HG02571 (cell line): ENCODE results near the gene MRO.
"Not testable (repeated sequence)": the region's sequence is repeated elsewhere in the genome, so short reads cannot be mapped to it uniquely, and the experiment has no call there.

Source experiments
- ATAC-seq: cut with Tn5 transposase; IDR thresholded peaks from one replicate; pipeline ENCODE4 v1.9.1; 2021; ENCODE audit warnings: mild to moderate bottlenecking, moderate library complexity; ENCODE audit not compliant: unreplicated experiment

The MRO gene

GRCh38 chr18:50793641-50794565 is 25.9 kb downstream of the MRO start:
- ATAC-seq, result no peak

- ATAC-seq, result no peak
Observed at GRCh38 chr18:50792885-50793284, 26.9 kb downstream of the MRO start.

DNA sequence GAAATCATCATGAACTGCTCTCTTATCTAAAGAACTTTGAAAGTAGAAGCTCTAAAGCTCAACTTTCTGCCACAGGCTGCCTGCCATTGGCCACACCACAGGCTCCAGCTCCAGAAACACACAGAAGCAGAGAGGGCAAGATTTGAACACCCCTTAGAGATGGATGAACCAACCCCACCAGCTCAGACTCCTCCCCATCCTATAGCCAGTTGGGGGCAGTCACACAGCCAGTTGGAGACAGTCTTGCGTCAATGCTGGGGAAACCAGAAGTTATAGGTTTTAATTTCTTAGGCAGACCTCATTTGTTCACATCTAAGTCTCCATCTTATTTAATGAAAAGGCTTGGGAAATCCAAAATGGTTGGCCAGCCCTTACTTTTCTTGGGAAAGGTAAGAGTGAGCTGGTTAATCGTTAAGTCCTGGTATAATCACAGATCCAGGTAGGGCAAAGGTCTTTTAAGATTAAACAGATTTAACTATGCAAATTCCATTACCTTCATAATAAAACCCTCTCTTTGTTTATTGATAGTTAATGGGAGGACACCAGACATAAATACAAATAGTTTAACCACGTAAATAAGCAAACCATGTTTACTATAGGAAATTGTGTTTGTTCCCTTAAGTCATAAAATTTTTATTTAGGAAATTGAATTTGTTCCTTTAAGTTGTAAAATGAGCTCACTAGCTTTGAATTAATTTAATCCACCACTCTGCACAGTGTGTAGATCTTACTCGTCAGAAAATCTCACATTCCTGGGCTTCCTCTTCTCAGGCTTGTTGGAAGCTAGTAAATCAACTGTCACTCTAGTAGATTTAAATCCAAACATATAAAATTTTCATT is 28.0 kb downstream of the MRO start:
- ATAC-seq, result no peak

GRCh38 chr18:50790948-50791347 is 28.9 kb downstream of the MRO start:
- no peak for ATAC-seq

DNA sequence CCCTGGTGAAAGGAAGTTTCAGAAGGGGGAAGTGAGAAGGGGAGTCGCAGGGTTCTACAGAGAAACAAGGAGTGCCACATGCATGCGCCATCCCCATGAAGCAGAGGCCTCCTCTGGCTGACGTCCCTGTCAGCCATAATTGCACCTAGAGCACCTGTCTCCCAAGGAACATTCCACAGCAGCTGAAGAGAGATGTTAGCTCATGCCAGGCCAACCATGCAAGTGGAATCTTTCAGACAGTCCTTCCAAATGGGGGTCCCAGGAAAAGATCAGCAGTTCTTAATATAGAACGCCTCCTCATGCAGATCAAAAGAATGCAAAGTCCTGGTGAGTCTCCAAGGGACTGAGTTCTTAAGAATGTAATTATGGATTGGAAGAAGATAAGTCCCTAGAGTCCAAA is 29.6 kb downstream of the MRO start:
- no peak for ATAC-seq

DNA sequence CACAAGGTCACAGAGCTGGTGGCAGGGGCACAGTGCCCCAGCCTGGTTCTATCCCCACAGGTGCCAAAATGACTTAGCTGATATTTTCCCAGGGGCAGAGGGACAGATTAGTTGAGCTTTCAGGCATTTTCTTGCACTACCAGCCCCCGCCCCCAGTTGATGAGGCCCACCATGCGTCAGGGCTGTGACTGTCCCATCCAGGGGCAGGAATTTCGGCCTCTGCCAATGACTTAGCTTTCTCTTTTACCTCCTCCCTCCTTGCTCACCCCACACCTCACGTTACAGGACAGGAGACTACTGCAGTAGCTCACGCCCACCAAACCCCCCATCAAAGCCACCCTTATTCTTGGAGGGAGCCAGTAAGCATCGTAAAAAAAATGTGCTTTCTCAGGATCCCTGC is 31.5 kb downstream of the MRO start:
- ATAC-seq, result no peak

- no peak for ATAC-seq
Observed at GRCh38 chr18:50786864-50787263, 33.0 kb downstream of the MRO start.

GRCh38 chr18:50783553-50783952 is 36.3 kb downstream of the MRO start:
- no peak for ATAC-seq

DNA sequence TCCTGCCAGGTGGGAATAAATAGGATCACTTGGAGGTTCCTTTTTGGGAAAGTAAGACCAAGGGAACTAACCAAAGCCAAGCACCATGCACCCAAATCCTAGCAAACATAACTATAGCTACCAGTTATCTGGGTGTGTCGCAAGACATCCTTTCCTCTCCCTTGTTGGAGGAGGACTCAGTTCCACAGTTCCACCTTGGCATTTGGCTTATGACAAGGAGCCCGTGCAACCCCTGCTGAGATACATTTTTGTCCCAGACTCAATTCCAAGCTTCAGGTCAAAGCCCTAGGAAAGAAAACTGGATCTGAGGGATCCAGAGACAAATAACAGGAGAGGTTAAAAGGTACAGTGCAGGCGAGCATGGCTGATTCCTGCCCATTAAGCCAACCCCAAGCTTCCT is 40.8 kb downstream of the MRO start:
- not testable (repeated sequence) for ATAC-seq

DNA sequence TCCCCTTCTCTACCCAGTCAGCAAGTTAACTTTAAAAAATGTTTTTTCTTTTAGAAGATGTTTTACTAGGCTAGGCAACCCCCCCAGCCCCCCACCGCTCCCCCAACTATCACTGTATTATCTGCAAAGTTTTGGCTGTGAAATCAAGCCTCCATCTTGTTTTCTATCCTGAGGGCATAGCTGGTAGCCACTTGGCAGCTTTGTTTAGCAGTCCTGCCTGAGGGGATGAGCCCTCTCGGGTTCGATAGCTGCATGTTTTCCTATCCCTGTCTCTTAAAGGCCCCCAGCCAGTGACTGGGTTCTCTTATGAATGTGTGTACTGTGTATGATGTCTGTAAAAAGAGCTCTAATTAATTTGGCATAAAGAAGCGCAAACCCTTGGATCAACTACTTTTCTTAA is 43.4 kb downstream of the MRO start:
- ATAC-seq, result no peak

DNA sequence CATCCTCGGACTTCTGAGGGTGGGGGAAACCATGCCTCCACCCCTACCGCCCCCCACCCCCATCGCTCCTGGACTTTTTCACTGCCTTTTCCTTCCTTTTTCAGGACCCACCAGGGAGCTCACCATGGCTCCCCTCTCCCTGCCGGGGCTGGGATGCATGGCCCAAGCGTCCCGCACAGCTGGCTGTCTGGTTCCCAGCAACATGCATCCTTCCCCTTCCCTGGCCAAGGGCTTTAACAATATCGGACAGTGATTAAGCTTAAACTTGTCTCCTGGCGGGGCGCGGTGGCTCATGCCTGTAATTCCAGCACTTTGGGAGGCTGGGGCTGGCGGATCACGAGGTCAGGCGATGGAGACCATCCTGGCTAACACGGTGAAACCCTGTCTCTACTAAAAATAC is 44.1 kb downstream of the MRO start:
- ATAC-seq, result no peak

DNA sequence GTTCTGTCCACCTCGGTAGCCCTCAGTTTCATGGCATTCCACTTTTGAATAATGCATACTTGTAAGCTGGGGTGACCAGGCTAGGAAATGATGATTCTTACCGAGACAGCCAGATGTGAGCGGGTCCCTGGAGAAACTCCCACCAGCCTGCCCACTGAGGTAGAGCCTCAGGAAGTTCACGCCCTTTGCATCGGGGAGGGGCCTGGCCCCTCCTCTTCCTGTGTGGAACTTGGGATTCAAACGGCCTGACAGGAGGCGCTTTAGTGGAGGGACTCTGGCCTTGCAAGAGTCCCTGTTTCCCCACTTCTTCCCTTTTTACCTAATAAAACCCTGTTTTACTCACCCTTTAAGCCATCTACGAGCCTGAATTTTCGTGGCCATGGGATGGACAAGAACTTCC is 44.6 kb downstream of the MRO start:
- ATAC-seq, result no peak

GRCh38 chr18:50769463-50769862 is 50.4 kb downstream of the MRO start:
- no peak for ATAC-seq

DNA sequence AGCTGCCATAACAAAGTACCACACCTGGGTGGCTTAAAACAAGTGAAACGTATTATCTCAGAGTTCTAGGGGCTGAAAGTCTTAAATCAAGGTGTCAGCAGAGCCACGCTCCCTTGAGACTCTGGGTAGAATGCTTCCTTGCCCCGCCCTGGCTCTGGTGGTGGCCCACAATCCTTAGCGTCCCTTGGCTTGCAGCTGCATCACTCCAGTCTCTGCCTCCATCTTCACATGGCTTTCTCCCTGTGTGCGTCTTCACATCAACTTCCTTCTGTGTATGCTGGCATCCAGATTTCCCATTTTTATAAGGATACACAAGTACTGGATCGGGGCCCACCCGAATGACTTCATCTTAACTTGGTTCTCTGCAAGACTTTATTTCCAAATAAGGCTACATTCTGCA is 62.5 kb downstream of the MRO start:
- ATAC-seq, result no peak

DNA sequence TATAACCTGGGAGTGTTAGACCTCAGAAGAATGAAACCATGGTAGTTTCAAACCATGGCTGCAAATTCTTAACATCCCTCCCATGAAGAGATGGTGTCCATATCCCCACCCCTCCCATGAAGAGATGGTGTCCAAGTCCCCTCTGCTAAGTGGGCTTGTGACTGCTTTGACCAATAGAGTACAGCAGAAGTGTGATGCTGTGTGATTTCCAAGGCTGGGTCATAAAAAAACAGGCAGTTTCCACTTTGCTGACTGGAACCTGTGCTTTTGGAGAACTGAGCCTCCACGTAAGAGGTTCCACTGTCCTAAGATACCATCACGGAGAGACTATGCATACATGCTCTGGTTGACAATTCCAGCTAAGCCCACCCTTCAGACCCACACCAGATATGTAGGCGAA is 65.5 kb downstream of the MRO start:
- no peak for ATAC-seq

GRCh38 chr18:50753311-50753710 is 66.5 kb downstream of the MRO start:
- ATAC-seq, result no peak

- ATAC-seq, result no peak
Observed at GRCh38 chr18:50751947-50752346, 67.9 kb downstream of the MRO start.

DNA sequence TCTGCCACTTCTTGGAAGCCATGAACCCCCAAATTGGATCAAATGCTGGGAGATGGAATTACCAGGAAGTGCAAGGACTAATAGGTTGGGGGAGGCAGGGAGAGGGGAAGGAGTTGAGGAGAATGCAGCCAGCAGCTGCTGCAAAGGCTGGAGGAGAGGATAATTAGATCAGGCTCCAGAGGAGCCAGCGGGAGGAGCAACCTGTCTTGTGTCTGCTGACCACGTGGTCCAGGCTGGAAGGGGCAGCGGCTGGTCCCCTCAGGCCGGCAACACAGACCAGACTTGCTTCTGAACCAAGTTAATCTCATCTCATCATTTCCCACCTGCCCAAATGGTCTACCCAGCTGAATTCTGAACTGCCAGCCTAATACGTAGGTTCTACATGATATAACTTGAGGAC is 68.3 kb downstream of the MRO start:
- ATAC-seq, result no peak

DNA sequence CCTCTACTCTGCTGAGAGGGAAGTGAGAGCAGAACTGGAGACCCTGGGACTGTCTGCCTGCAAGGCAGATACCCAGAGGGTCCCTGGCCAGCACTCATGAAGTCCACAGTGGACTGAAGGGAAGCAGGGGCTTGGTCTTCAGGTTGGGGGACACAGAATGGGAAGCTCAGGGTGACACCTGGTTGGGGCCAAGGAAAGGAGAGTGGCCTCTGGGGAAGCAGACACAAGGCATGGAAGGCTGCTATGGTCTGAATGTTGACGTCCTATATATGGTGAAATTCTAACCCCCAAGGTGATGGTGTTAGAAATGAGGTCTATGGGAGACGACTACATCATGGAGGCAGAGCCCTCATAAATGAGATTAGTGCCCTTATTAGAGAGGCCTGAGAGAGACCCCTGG is 69.3 kb downstream of the MRO start:
- ATAC-seq, result no peak

DNA sequence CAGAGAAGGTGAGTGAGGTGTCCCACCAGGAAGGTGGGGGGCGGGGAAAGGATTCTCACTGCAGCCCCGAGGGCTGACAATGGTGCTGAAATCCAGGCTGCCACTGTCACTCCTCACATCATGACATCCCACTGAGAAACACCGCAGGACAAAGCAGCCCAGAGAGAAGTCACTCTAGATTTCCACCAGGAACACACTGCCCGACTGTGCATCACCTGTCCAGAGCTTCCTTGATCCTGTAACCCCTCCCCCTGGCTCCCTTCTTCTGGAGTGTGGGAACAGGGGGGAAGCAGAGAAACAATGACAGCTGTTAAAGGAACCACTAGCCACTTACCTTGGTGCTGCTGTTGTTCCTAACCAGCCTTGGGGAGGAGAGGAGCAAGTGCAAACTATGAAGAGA is 69.9 kb downstream of the MRO start:
- no peak for ATAC-seq

DNA sequence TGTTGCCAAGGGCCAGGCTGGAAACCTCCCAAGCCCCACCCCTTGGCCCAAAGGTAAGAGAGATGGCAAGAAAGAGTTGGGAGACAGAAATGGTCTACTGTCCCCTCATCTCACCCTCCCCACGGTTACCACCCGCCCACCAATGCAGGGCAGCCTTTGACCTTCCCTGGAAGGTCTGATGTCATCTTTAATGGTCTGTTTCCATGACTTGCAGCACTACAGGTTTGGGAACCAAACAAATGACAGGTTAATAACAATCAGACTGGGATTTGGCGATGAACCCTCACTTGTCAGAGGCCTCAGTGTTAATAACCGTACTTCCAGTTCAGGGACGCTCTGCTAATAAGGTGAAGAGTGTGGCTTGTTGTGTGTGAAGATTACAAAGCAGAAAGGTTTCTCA is 70.4 kb downstream of the MRO start:
- ATAC-seq, result no peak
